ENCODE results near the gene ACE2.
"Not testable (repeated sequence)": the region's sequence is repeated elsewhere in the genome, so short reads cannot be mapped to it uniquely, and the experiment has no call there.

ACE2 gene

GRCh38 chrX:15600745-15601144 lies at the start of gene ACE2:
TSS of gene ACE2 (minus strand) at chrX:15600960. CDS start at chrX:15600911, 49 bp downstream.
- in situ Hi-C loops (cut with MboI; ENCODE audit: low sequenced_read_pairs), result no loop called here

GRCh38 chrX:15647510-15647909 lies 46.8 kb upstream of the ACE2 start:
- in situ Hi-C loops (cut with MboI; ENCODE audit: low sequenced_read_pairs), result not testable (repeated sequence)

GRCh38 chrX:15646543-15646942 lies 45.8 kb upstream of the ACE2 start:
- in situ Hi-C loops (cut with MboI; ENCODE audit: low sequenced_read_pairs), result no loop called here

- in situ Hi-C loops (cut with MboI; ENCODE audit: low sequenced_read_pairs), result no loop called here
Observed at GRCh38 chrX:15646031-15646430, 45.3 kb upstream of the ACE2 start.

GRCh38 chrX:15645266-15645665 lies 44.5 kb upstream of the ACE2 start:
- in situ Hi-C loops (cut with MboI; ENCODE audit: low sequenced_read_pairs), result no loop called here

- in situ Hi-C loops (cut with MboI; ENCODE audit: low sequenced_read_pairs), result no loop called here
Observed at GRCh38 chrX:15644560-15644872, 43.8 kb upstream of the ACE2 start.

- in situ Hi-C loops (cut with MboI; ENCODE audit: low sequenced_read_pairs), result no loop called here
Observed at GRCh38 chrX:15643786-15644559, 43.2 kb upstream of the ACE2 start.

- in situ Hi-C loops (cut with MboI; ENCODE audit: low sequenced_read_pairs), result no loop called here
Observed at GRCh38 chrX:15631637-15632036, 30.9 kb upstream of the ACE2 start.

- in situ Hi-C loops (cut with MboI; ENCODE audit: low sequenced_read_pairs), result no loop called here
Observed at GRCh38 chrX:15623054-15623453, 22.3 kb upstream of the ACE2 start.

GRCh38 chrX:15619053-15619755 lies 18.4 kb upstream of the ACE2 start:
- in situ Hi-C loops (cut with MboI; ENCODE audit: low sequenced_read_pairs), result no loop called here

- in situ Hi-C loops (cut with MboI; ENCODE audit: low sequenced_read_pairs), result no loop called here
Observed at GRCh38 chrX:15617111-15617510, 16.4 kb upstream of the ACE2 start.

- in situ Hi-C loops (cut with MboI; ENCODE audit: low sequenced_read_pairs), result no loop called here
Observed at GRCh38 chrX:15616531-15616930, 15.8 kb upstream of the ACE2 start.

- in situ Hi-C loops (cut with MboI; ENCODE audit: low sequenced_read_pairs), result no loop called here
Observed at GRCh38 chrX:15607067-15607466, 6.3 kb upstream of the ACE2 start.

GRCh38 chrX:15606136-15606535 lies 5.4 kb upstream of the ACE2 start:
- in situ Hi-C loops (cut with MboI; ENCODE audit: low sequenced_read_pairs), result no loop called here

GRCh38 chrX:15605226-15605625 lies 4.5 kb upstream of the ACE2 start:
- in situ Hi-C loops (cut with MboI; ENCODE audit: low sequenced_read_pairs), result no loop called here

- in situ Hi-C loops (cut with MboI; ENCODE audit: low sequenced_read_pairs), result no loop called here
Observed at GRCh38 chrX:15602761-15603160, 2.0 kb upstream of the ACE2 start.

- in situ Hi-C loops (cut with MboI; ENCODE audit: low sequenced_read_pairs), result no loop called here
Observed at GRCh38 chrX:15601932-15602331, 1.2 kb upstream of the ACE2 start.

GRCh38 chrX:15600049-15600448 lies 711 bp downstream of the ACE2 start:
- in situ Hi-C loops (cut with MboI; ENCODE audit: low sequenced_read_pairs), result no loop called here

- in situ Hi-C loops (cut with MboI; ENCODE audit: low sequenced_read_pairs), result no loop called here
Observed at GRCh38 chrX:15599461-15599860, 1.3 kb downstream of the ACE2 start.

- in situ Hi-C loops (cut with MboI; ENCODE audit: low sequenced_read_pairs), result no loop called here
Observed at GRCh38 chrX:15598026-15598425, 2.7 kb downstream of the ACE2 start.

- in situ Hi-C loops (cut with MboI; ENCODE audit: low sequenced_read_pairs), result no loop called here
Observed at GRCh38 chrX:15594371-15594770, 6.4 kb downstream of the ACE2 start.
